ENCODE data around the gene DACT2. TPM values are rescaled to one million over a fixed set of nuclear protein-coding genes. Genes with fewer than 3 reads are reported as not detected.
"Not testable (repeated sequence)": the region's sequence is repeated elsewhere in the genome, so short reads cannot be mapped to it uniquely, and the experiment has no call there.

The DACT2 gene
- total and polyA plus RNA-seq, 10 of the 15 experiments (the other 5 are each of a cell fraction or from before 2014, with no cell fraction given): not detected

DNA sequence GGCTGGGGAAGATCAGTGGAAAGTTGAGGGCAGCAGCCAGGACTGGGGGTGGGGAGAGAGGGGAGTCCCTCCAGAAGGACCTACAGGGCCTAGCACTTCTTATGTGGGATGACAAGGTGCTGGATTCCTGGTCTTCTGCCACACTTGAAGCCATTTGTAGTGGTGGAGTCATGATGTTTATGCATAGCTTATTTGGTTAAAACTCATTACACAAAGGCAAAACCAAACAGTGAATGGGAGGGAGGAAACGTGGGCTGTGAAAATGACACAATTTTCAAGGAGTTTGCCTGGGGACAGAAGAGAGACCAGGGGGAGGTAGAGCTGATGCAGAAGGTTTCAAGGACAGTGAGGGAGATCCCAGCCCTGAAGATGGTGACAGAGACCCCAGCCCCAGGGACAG is 50.8 kb downstream of the DACT2 start:
- Histone ChIP-seq H2AFZ (ENCODE audit: control insufficient read depth, low read depth, low read length) (no peak overlapping the region), H3K27me3 (replicated peaks in 1 of 2; ENCODE audit: control insufficient read depth in 2 of 2, insufficient read depth in 2 of 2, low read length in 1 of 2) (no peaks in the 10 kb centered on the region), H4K20me1 (ENCODE audit: control insufficient read depth, insufficient read depth) (no peaks in the 10 kb centered on the region), H3K4me2 (ENCODE audit: control insufficient read depth, insufficient read depth) (no peak overlapping the region), H3K9me3 (replicated peaks; ENCODE audit: control insufficient read depth, insufficient read depth, low read length) (no peaks in the 10 kb centered on the region; the same call in 2 of the 3 replicates), H3K79me2 (ENCODE audit: control insufficient read depth, insufficient read depth, low read length) (no peaks in the 10 kb centered on the region), H3K36me3 (ENCODE audit: control insufficient read depth in 2 of 2, insufficient read depth in 2 of 2, low read length in 1 of 2) (no peaks in the 10 kb centered on the region), H3K4me3 (no peak overlapping the region), H3K9ac (ENCODE audit: control insufficient read depth, insufficient read depth, low read length) (no peak overlapping the region), H3K4me1 (ENCODE audit: control insufficient read depth, insufficient read depth, low read length) (no peaks in the 10 kb centered on the region), H3K27ac (ENCODE audit: control insufficient read depth, insufficient read depth) (no peak overlapping the region)
- CTCF ChIA-PET: no interaction called here
- RAD21 ChIA-PET (ENCODE audit: unreplicated experiment): no interaction called here
- BruUV-seq (replicated peaks): no TSS peak
- in situ Hi-C loops (cut with MboI) (no loop called here), intact Hi-C loops (cut with micrococcal nuclease; ENCODE audit: unreplicated experiment) (no loop called here)
- FAIRE-seq: no peak
- no peak for TF ChIP-seq BHLHE40 (IDR thresholded peaks at IDR 0.05; ENCODE audit: borderline replicate concordance in 1 of 2, low read depth in 2 of 2, low read length in 1 of 2)
- TF ChIP-seq RUNX3 (IDR thresholded peaks at IDR 0.05; ENCODE audit: low read length): no peak
- TF ChIP-seq, protein P1, sequence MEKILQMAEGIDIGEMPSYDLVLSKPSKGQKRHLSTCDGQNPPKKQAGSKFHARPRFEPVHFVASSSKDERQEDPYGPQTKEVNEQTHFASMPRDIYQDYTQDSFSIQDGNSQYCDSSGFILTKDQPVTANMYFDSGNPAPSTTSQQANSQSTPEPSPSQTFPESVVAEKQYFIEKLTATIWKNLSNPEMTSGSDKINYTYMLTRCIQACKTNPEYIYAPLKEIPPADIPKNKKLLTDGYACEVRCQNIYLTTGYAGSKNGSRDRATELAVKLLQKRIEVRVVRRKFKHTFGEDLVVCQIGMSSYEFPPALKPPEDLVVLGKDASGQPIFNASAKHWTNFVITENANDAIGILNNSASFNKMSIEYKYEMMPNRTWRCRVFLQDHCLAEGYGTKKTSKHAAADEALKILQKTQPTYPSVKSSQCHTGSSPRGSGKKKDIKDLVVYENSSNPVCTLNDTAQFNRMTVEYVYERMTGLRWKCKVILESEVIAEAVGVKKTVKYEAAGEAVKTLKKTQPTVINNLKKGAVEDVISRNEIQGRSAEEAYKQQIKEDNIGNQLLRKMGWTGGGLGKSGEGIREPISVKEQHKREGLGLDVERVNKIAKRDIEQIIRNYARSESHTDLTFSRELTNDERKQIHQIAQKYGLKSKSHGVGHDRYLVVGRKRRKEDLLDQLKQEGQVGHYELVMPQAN (conservative IDR thresholded peaks at IDR 0.05): no peak
- TF ChIP-seq, protein P2, sequence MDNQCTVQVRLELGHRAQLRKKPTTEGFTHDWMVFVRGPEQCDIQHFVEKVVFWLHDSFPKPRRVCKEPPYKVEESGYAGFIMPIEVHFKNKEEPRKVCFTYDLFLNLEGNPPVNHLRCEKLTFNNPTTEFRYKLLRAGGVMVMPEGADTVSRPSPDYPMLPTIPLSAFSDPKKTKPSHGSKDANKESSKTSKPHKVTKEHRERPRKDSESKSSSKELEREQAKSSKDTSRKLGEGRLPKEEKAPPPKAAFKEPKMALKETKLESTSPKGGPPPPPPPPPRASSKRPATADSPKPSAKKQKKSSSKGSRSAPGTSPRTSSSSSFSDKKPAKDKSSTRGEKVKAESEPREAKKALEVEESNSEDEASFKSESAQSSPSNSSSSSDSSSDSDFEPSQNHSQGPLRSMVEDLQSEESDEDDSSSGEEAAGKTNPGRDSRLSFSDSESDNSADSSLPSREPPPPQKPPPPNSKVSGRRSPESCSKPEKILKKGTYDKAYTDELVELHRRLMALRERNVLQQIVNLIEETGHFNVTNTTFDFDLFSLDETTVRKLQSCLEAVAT (IDR thresholded peaks at IDR 0.05): no peak
- TF ChIP-seq NFYB (IDR thresholded peaks at IDR 0.05; ENCODE audit: insufficient read depth, low read depth, low read length): no peak
- no peak for TF ChIP-seq HCFC1 (IDR thresholded peaks at IDR 0.05; ENCODE audit: low read length)
- TF ChIP-seq EED (IDR thresholded peaks at IDR 0.05; ENCODE audit: low read depth): no peak
- TF ChIP-seq GATAD2B (conservative IDR thresholded peaks at IDR 0.05; ENCODE audit: low read depth): no peak
- no peak for TF ChIP-seq CHD2 (IDR thresholded peaks at IDR 0.05; ENCODE audit: borderline replicate concordance, low read depth, low read length)
- TF ChIP-seq, protein P3, sequence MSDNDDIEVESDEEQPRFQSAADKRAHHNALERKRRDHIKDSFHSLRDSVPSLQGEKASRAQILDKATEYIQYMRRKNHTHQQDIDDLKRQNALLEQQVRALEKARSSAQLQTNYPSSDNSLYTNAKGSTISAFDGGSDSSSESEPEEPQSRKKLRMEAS (IDR thresholded peaks at IDR 0.05; ENCODE audit: low read depth, low read length): no peak
- no peak for TF ChIP-seq POLR2AphosphoS5 (IDR thresholded peaks at IDR 0.05; ENCODE audit: low read length)
- TF ChIP-seq CEBPB (IDR thresholded peaks at IDR 0.05; ENCODE audit: borderline replicate concordance in 1 of 2, low read depth in 2 of 2, low read length in 2 of 2): no peak
- TF ChIP-seq, protein P4, sequence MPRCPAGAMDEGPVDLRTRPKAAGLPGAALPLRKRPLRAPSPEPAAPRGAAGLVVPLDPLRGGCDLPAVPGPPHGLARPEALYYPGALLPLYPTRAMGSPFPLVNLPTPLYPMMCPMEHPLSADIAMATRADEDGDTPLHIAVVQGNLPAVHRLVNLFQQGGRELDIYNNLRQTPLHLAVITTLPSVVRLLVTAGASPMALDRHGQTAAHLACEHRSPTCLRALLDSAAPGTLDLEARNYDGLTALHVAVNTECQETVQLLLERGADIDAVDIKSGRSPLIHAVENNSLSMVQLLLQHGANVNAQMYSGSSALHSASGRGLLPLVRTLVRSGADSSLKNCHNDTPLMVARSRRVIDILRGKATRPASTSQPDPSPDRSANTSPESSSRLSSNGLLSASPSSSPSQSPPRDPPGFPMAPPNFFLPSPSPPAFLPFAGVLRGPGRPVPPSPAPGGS (IDR thresholded peaks at IDR 0.05; ENCODE audit: borderline replicate concordance, insufficient read depth, low read depth, low read length, poor library complexity, severe bottlenecking): no peak
- no peak for TF ChIP-seq SUZ12 (IDR thresholded peaks at IDR 0.05; ENCODE audit: unreplicated experiment)
- 0% methylated on average over 1 of the region's 1 CpG for WGBS (ENCODE audit: insufficient coverage, insufficient replicate concordance, low lambda C conversion rate, missing lambda C conversion rate)
- ATAC-seq: no peak
- POLR2A ChIA-PET: no interaction called here
- SMC1A ChIA-PET (ENCODE audit: uncharacterized antibody, unreplicated experiment): no interaction called here
- no peak for DNase-seq (ENCODE audit: low read depth, low spot score)

DNA sequence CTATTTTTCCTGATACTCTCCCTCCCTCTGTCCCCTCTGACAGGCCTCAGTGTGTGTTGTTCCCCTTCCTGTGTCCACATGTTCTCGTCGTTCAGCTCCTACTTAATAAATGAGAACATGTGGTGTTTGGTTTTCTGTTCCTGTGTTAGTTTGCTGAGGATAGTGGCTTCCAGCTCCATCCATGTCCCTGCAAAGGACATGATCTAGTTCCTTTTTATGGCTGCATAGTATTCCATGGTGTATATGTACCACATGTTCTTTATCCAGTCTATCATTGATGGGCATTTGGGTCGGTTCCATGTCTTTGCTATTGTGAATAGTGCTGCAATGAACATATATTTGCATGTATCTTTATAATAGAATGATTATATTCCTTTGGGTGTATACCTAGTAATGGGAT is 51.8 kb downstream of the DACT2 start:
- H3K9me3 ChIP-seq (replicated peaks; ENCODE audit: control insufficient read depth, insufficient read depth, low read length); BruUV-seq (replicated peaks); FAIRE-seq; H3K27ac ChIP-seq (ENCODE audit: control insufficient read depth, insufficient read depth); ATAC-seq; H3K27me3 ChIP-seq (replicated peaks in 1 of 2; ENCODE audit: control insufficient read depth in 2 of 2, insufficient read depth in 2 of 2, low read length in 1 of 2); RAD21 ChIA-PET (ENCODE audit: unreplicated experiment); H2AFZ ChIP-seq (ENCODE audit: control insufficient read depth, low read depth, low read length); H3K4me1 ChIP-seq (ENCODE audit: control insufficient read depth, insufficient read depth, low read length); H3K79me2 ChIP-seq (ENCODE audit: control insufficient read depth, insufficient read depth, low read length); in situ Hi-C loops (cut with MboI); H3K36me3 ChIP-seq (ENCODE audit: control insufficient read depth in 2 of 2, insufficient read depth in 2 of 2, low read length in 1 of 2); DNase-seq (ENCODE audit: low read depth, low spot score); H3K9ac ChIP-seq (ENCODE audit: control insufficient read depth, insufficient read depth, low read length); intact Hi-C loops (cut with micrococcal nuclease; ENCODE audit: unreplicated experiment); H3K4me3 ChIP-seq; H3K4me2 ChIP-seq (ENCODE audit: control insufficient read depth, insufficient read depth); POLR2A ChIA-PET; H4K20me1 ChIP-seq (ENCODE audit: control insufficient read depth, insufficient read depth); SMC1A ChIA-PET (ENCODE audit: uncharacterized antibody, unreplicated experiment); CTCF ChIA-PET: not testable (repeated sequence)
- 59% methylated on average over 3 of the region's 3 CpGs for WGBS (ENCODE audit: insufficient coverage, insufficient replicate concordance, low lambda C conversion rate, missing lambda C conversion rate)
